ENCODE results near the gene HGS. TPM values are rescaled to one million over a fixed set of nuclear protein-coding genes. Genes with fewer than 3 reads are reported as not detected.

HGS gene
- total and polyA plus RNA-seq, 2 of the 13 experiments (the other 11 are each of a cell fraction or from before 2014, with no cell fraction given): 73.3 to 78.1 TPM

GRCh38 chr17:81683584-81684441 lies at the start of gene HGS, which contains the start of gene ARL16 (continued):
- 0 out of 2 replicates have a peak, but pooled peaks have one; percentile 19 for TF ChIP-seq ZNF598 (CRISPR knock-in tag; IDR thresholded peaks at IDR 0.05; ENCODE audit: borderline replicate concordance)
- peak; percentile 90; the same call in 1 of the 2 replicates for TF ChIP-seq SALL2 (CRISPR knock-in tag; IDR thresholded peaks at IDR 0.05)
- TF ChIP-seq, protein P1, sequence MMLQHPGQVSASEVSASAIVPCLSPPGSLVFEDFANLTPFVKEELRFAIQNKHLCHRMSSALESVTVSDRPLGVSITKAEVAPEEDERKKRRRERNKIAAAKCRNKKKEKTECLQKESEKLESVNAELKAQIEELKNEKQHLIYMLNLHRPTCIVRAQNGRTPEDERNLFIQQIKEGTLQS (CRISPR knock-in tag; IDR thresholded peaks at IDR 0.05): no peak; the same call in 1 of the 2 replicates
- no peak for TF ChIP-seq ZNF879 (CRISPR knock-in tag; IDR thresholded peaks at IDR 0.05)
- no peak; the same call in 1 of the 2 replicates for TF ChIP-seq SMAD1 (CRISPR knock-in tag; IDR thresholded peaks at IDR 0.05; ENCODE audit: borderline replicate concordance, low read depth)
- TF ChIP-seq MBD4 (IDR thresholded peaks at IDR 0.05; ENCODE audit: borderline replicate concordance, low read length): no peak
- TF ChIP-seq KLF12 (CRISPR knock-in tag; IDR thresholded peaks at IDR 0.05; ENCODE audit: borderline replicate concordance): peak; percentile 47; the same call in 1 of the 2 replicates
- no peak for TF ChIP-seq NR2F2 (IDR thresholded peaks at IDR 0.05; ENCODE audit: borderline replicate concordance, low read depth)
- TF ChIP-seq SAP130 (CRISPR knock-in tag; IDR thresholded peaks at IDR 0.05; ENCODE audit: low read depth): peak; percentile 98
- TF ChIP-seq ZNF354B (CRISPR knock-in tag; IDR thresholded peaks at IDR 0.05): no peak
- TF ChIP-seq ZNF430 (CRISPR knock-in tag; IDR thresholded peaks at IDR 0.05): 0 out of 2 replicates have a peak, but pooled peaks have one; percentile 24
- TF ChIP-seq ZFAT (CRISPR knock-in tag; conservative IDR thresholded peaks at IDR 0.05): no peak
- no peak for TF ChIP-seq ZNF83 (CRISPR knock-in tag; IDR thresholded peaks at IDR 0.05; ENCODE audit: borderline replicate concordance)
- 0 out of 2 replicates have a peak, but pooled peaks have one; percentile 8 for TF ChIP-seq ZNF629 (CRISPR knock-in tag; conservative IDR thresholded peaks at IDR 0.05)
- TF ChIP-seq ZNF878 (CRISPR knock-in tag; IDR thresholded peaks at IDR 0.05): no peak
- peak; percentile 87; the same call in 1 of the 2 replicates for TF ChIP-seq ZNF674 (CRISPR knock-in tag; IDR thresholded peaks at IDR 0.05; ENCODE audit: low read depth)
- 0 out of 2 replicates have a peak, but pooled peaks have one; percentile 15 for TF ChIP-seq ZNF331 (CRISPR knock-in tag; IDR thresholded peaks at IDR 0.05)
- TF ChIP-seq ZNF251 (CRISPR knock-in tag; IDR thresholded peaks at IDR 0.05): 0 out of 2 replicates have a peak, but pooled peaks have one; percentile 28
- TF ChIP-seq ZNF589 (CRISPR knock-in tag; conservative IDR thresholded peaks at IDR 0.05): no peak; the same call in 1 of the 2 replicates
- TF ChIP-seq, protein P2, sequence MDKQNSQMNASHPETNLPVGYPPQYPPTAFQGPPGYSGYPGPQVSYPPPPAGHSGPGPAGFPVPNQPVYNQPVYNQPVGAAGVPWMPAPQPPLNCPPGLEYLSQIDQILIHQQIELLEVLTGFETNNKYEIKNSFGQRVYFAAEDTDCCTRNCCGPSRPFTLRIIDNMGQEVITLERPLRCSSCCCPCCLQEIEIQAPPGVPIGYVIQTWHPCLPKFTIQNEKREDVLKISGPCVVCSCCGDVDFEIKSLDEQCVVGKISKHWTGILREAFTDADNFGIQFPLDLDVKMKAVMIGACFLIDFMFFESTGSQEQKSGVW (CRISPR knock-in tag; IDR thresholded peaks at IDR 0.05; ENCODE audit: borderline replicate concordance): no peak
- no peak for TF ChIP-seq SMYD3 (CRISPR knock-in tag; IDR thresholded peaks at IDR 0.05)
- no peak for TF ChIP-seq ZNF784 (CRISPR knock-in tag; IDR thresholded peaks at IDR 0.05; ENCODE audit: borderline replicate concordance)
- TF ChIP-seq HDAC1 (CRISPR knock-in tag; IDR thresholded peaks at IDR 0.05): peak; percentile 90; the same call in 1 of the 2 replicates
- TF ChIP-seq, protein P3, sequence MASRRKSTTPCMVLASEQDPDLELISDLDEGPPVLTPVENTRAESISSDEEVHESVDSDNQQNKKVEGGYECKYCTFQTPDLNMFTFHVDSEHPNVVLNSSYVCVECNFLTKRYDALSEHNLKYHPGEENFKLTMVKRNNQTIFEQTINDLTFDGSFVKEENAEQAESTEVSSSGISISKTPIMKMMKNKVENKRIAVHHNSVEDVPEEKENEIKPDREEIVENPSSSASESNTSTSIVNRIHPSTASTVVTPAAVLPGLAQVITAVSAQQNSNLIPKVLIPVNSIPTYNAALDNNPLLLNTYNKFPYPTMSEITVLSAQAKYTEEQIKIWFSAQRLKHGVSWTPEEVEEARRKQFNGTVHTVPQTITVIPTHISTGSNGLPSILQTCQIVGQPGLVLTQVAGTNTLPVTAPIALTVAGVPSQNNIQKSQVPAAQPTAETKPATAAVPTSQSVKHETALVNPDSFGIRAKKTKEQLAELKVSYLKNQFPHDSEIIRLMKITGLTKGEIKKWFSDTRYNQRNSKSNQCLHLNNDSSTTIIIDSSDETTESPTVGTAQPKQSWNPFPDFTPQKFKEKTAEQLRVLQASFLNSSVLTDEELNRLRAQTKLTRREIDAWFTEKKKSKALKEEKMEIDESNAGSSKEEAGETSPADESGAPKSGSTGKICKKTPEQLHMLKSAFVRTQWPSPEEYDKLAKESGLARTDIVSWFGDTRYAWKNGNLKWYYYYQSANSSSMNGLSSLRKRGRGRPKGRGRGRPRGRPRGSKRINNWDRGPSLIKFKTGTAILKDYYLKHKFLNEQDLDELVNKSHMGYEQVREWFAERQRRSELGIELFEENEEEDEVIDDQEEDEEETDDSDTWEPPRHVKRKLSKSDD (CRISPR knock-in tag; IDR thresholded peaks at IDR 0.05; ENCODE audit: low read depth): no peak
- TF ChIP-seq JARID2 (CRISPR knock-in tag; IDR thresholded peaks at IDR 0.05; ENCODE audit: insufficient replicate concordance): peak; percentile 62
- TF ChIP-seq ZFP36L1 (CRISPR knock-in tag; IDR thresholded peaks at IDR 0.05): no peak
